HG03060 (cell line): ENCODE measurements around the gene C9orf43.
"Not testable (repeated sequence)": the region's sequence is repeated elsewhere in the genome, so short reads cannot be mapped to it uniquely, and the experiment has no call there.

Experiments
- ATAC-seq: cut with Tn5 transposase; IDR thresholded peaks from one replicate; pipeline ENCODE4 v1.9.1; 2021; ENCODE audit warnings: low read depth, moderate number of reproducible peaks; ENCODE audit not compliant: unreplicated experiment

Gene C9orf43, protein sequence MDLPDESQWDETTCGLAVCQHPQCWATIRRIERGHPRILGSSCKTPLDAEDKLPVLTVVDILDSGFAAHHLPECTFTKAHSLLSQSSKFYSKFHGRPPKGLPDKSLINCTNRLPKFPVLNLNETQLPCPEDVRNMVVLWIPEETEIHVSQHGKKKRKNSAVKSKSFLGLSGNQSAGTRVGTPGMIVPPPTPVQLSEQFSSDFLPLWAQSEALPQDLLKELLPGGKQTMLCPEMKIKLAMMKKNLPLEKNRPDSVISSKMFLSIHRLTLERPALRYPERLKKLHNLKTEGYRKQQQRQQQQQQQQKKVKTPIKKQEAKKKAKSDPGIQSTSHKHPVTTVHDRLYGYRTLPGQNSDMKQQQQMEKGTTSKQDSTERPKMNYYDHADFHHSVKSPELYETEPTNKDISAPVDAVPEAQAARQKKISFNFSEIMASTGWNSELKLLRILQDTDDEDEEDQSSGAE

DNA sequence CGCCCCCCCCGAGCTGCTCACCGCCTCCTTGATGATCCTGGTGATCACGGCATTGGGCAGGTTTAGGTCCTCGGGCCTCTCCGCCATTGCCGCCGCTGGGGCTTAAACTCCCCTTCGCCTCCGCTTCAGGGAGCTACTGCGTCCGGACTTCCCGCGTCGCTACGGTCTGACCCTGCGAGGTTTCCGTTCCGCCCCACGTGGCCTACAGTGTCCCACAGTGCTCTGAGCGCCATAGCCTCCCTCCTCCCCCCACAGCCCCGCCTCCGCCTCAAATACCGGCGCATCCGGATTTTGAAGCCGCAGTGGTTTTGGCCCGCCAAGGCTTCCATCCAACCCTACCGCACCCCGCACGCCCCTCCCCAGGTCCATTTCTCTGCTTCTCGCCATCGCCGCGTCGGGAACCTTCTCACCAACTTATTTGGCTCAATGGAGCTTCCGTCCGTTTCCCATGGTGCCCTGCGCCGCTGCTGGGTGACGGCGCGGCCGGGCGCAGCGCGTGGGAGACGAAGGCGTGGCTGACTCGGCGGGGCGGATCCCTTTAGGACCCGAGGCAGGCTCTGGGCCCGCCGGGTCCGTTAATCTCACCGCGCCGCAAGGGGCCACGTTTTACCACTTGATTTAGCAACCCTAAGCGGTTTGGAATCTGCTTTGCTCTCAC lies at the start of gene C9orf43, which contains the start of gene POLE3:
Gene C9orf43, plus strand, starts transcription at position 541 of the 658 bp plus-strand sequence. CDS start 2,747 bp downstream, outside the sequence.
Gene POLE3, minus strand, starts transcription at position 469 of the 658 bp plus-strand sequence. Its CDS starts 382 bp downstream, at position 87.
- ATAC-seq, result peak; percentile 74

DNA sequence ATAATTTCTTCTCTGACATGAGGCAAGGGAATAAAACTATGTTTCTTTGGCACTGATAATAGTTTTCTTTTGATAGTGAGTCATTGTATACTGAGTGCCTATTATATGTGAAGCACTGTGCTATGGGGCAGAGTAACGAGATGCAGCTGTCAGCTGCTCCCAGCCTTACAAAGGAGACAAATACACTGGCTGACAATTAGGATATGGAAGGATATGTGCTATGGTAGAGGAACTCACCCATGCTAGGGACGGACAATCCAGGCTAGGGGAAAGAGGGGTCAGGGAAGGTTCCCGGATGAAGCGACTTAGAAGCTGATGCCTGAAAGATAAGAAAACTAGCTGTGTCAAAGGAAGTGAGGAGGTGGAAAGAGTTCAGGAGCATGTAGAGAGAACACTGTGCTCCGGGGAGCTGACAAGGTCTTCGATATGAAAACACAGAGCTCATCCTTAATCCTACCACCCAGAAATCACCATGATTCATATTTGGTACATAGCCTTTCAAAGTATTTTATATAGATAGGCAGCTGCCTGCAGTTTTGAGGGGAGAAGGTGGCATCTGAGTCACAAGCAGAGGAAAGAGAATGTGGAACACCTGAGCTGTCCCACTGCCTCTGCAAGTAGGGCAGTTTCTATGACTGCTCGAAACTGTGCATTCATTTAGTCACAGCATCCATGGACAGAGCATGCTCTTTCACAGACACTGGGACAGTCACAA lies 49.1 kb upstream of the C9orf43 start:
- ATAC-seq, result no peak

DNA sequence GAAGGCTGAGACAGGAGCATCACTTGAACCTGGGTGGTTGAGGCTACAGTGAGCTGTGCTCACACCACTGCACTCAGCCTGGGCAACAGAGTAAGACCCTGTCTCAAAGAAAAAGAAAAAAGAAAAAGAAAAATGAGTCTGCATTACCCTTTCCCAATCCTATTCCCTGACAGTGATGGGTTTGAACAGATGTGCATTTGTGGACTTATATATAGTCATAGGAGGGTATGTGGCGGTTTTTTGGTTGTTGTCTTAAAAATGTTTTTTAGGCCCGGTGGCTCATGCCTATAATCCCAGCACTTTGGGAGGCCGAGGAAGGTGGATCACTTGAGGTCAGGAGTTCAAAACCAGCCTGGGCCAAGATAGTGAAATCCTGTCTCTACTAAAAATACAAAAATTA lies 47.2 kb upstream of the C9orf43 start:
- no peak for ATAC-seq

DNA sequence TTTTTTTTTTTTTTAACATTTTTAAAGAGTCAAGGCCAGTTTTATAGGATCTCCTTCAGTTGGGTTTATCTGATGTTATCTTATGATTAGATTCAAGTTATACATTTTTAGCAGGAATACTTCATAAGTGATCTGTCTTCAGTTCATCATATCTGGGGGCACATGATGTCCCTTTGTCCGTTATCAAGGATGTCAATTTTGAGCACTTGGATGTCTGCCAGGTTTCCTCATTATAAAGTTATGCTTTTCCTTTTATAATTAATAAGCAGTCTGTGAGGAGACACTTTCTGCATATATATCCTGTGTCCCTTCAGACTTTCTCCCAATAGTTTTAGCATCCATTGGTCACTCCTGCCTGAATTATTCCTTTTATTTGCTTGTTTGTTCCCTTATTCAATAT lies 45.6 kb upstream of the C9orf43 start:
- ATAC-seq, result no peak

DNA sequence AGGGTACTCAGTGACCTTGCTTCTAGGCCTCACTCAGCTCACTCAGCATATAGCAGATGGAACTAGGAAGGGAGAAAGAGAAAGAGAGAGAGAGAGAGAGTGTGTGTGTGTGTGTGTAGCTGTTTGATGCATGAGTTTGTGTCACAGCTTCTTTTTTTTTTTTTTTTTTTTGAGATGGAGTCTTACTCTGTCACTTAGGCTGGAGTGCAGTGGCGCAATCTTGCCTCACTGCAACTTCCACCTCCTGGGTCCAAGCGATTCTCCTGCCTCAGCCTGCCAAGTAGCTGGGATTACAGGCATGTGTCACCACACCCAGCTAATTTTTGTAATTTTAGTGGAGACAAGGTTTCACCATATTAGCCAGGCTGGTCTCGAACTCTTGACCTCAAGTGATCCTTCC lies 44.9 kb upstream of the C9orf43 start:
- ATAC-seq, result not testable (repeated sequence)

DNA sequence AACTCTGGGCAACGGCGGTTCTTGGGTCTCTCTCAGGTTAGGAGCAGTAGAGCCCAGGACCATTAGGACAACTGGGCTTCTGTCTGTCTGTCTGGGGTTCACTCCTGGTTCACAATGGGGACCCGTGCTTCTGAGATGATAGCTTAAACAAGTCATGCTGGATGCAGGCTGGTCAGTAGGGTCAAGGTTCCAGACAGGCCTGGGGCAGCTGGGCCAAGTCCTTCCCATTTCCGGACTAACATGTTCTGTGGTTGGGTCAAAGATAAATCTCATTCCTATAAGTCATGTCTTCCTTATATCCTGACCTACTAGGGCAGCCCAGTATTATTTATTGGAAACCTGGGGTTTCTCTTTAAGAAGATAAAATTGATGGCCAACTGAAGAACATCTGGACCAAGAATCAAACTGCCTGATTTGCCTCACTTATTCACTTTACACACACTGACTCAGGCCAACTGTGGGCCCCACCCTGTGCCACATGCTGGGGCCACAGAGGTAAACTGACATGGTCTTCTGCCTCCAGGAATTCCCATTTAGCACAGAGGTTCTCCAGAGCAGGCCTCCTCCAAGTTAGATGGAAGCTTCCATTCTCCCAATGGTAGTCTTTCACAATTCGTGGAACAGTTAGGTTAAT lies 42.1 kb upstream of the C9orf43 start:
- ATAC-seq, result no peak

DNA sequence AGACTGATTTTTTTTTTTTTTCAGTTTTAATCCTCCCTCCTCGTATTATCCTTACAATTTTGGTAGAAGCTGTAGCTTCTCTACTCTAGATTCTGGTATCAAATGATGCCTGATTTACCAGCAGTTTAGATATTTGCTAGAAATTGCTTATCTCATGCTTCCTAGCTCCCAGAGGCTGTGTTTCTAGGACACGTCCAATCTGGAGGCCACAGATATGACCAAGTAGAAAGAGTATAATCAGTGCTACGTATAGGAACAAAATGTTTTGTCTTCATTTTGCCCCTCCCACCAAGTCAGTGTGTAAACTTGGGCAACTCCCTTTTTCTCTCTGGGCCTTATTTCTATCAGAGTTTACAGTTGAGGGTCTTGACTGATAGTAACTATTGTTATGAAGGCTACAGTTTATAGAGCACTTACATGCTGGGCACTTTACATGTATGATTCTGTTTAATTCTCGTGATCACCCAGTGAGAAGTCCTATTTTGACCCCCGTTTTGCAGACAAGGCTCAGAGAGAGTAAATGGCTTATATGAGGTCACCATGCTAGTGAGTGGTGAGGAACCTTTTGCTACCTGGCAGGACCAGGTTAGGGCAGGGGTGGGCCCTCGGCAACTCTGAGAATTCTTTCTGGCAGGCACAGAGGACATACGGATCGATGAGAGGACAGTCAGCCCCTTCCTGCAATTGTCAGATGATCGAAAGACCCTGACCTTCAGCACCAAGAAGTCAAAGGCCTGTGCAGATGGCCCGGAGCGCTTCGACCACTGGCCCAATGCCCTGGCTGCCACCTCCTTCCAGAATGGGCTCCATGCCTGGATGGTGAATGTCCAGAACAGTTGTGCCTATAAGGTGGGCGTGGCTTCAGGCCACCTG lies 41.3 kb upstream of the C9orf43 start:
- no peak for ATAC-seq

DNA sequence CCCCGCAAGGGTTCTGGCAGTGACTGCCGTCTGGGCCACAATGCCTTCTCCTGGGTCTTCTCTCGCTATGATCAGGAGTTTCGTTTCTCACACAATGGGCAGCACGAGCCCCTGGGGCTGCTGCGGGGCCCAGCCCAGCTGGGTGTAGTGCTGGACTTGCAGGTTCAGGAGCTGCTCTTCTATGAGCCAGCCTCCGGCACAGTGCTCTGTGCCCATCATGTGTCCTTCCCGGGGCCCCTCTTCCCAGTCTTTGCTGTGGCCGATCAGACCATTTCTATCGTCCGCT lies 40.7 kb upstream of the C9orf43 start:
- ATAC-seq, result no peak

DNA sequence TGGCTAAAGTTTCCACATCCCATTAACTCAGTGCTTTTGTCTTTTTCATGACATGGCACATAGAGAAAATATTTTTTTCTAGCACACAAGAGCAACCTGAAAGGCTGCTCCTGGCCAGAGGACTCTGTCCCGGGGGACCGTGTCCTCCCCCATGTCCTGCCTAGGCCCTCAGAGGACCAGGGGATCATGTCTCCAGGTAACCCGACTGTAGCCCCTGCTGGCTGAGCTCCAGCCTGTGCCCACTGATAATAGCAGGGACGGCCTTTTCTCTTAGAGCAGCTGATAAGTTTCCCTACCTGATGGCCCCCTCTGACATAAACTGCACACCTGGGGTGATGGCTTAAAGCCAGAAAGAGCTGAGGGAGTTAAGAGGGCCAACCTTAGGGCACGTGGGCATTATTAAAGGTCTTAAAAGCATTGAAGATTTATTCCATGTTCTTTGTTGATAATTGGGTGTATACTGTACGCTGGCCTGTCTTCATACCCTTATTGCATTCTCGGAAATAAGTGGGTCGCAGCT lies 39.7 kb upstream of the C9orf43 start:
- no peak for ATAC-seq

DNA sequence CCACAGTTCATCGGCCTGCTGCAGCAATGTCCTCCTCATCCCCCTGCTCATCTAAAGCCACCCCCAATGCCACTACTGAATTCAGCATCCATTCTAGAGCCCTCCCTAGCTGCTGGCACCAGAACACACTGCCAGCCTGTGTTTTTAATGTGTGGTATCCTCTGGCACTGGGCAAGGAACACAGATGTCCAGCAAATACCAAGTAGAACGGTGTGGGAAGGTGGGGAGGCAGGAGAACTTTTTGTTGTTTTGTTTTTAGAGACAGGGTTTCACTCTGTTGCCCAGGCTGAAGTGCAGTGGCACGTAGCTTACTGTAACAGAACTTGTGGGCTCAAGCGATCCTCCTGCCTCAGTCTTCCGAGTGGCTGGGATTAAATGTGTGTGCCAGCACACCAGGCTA lies 38.5 kb upstream of the C9orf43 start:
- no peak for ATAC-seq

DNA sequence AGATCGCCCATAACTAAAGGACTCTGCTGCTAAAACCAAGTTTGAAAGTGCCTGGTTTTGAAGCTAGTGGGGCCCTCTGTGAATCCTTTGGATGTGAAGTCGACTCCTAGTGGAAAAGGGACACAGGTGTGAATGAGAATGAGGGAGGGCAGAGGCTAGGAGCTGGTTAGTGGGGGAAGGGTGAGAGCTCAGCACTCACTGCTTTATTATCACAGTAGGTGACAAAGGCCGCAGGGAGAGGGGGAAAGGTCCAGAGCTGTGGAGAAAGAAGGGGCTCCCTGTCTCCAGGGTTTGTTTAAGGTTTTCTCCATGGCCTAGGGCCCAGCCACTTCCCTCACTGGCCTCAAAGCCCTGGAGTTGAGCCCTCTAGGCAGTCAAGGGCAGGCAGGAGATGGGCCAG lies 37.3 kb upstream of the C9orf43 start:
- no peak for ATAC-seq

DNA sequence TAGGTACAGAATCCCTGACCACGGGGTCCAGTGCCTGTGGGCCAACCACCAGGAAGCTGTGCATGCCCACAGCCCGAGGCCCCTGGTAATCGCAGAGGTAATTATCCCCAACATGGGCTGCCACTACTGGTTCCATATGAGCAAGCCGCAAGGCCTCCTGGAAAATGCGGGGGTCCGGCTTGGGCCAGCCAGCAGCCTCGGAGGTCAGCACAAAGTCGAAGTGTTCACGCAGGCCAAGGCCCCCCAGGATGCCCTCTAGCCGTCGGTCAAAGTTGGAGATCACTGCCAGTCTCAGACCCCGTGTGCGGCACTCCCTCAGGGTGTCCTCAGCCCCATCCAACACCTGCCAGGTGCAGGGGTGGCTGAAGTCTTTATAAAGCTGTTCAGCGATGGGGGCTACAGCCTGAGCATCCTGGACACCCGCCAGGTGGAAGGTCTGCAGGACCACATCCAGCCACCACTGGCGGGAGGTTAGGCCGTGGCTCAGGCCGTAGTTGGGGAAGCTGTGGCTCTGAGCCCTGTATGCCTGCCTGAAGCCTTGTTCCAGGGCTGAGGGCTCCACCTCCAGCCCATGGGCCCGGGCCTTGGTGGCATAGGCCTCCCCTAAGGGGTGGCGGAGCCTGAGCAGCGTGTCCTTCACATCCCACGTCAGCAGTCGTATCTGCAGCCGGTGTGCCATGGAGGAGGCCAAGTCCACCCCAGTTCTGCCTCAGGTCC lies 36.7 kb upstream of the C9orf43 start:
- ATAC-seq, result no peak

DNA sequence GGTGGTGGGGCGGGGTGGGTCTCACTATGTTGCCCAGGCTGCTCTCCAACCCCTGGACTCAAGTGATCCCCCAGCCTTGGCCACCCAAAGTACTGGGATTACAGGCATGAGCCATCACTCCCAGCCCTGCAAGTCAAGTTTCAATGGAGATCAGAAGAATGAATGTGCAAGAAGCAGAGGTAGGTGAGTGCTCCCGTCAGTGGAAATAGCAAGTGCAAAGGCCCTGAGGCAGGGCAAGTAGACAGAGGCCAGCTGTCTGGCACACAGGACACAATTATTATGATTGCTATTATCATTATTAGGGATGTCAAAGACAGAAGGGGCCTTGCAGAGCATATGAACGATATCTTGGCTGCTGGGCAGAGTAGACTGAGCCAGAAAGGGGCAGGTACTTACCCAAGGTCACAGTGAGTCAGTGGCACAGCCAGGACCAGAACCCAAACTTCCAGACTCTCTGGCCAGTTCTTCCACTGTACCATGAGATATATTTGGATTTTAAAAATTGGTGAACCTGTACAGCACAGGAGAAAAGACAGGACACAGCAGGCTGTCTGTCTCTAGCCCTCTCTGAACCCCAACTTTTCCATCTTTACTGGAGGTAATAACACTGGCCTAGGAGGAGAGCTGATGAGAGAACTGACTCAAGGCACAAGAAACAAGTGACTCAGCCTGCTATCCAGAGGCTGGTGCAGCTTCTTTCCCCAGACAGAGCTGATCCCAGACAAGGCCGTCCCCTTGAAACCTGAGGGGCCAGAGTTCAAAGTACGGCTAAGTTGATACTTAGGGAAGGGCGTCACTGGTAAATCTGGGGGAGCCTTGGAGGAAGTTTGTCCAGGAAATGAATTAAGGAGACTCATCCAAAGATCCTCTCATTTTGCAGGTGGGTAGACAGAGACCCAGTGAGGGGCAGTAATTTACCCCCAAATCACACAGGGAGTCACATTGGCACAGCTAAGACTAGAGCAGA lies 35.2 kb upstream of the C9orf43 start:
- no peak for ATAC-seq

DNA sequence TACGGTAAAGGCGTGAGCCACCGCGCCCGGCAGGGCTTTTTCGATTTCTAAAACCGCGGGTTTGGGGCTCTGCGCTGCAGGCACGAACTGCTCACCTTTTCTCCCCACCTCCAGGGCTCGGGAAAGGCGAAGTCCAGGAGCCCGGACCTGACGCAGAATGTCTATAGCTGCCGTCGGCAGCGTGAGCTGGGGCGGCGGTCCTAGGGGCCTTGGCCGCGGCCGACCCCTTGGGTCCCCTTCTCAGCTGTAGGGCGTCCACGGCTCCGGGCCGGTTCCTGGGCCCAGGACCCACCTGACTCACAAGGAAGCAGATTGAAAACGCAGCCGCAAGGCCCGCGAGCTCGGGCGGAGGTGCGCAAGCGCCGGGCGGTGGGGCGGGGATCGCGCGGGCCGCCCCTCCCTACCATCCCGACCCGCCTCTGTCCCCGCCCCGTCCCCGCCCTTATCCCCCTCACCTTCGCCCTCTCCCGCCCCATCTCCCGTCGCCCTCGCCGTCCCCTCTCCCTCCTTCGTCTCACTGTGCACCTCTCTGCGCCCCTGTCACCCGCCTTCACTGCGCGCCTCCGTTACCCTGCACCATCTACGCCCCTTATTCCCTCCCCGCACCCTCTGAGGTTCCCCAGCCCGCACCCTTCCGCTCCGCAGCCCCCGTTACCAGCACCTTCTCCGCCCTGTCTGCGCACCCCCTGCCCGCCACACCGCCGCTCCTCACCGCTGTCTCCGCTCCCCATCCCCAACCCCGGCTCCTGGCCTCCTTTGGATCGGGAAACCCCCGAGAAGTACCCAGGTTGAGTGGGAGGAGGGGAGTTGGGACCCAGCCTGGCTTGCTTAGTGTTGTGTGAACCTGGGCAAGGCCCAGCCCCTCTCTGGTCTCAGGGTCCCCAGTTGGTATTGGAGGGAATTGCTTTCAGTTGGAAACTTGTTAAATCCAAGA lies 33.6 kb upstream of the C9orf43 start, which contains the start of gene HDHD3:
Gene HDHD3, minus strand, starts transcription at position 353 of the 934 bp plus-strand sequence. CDS start 2,632 bp downstream, outside the sequence.
- no peak for ATAC-seq

DNA sequence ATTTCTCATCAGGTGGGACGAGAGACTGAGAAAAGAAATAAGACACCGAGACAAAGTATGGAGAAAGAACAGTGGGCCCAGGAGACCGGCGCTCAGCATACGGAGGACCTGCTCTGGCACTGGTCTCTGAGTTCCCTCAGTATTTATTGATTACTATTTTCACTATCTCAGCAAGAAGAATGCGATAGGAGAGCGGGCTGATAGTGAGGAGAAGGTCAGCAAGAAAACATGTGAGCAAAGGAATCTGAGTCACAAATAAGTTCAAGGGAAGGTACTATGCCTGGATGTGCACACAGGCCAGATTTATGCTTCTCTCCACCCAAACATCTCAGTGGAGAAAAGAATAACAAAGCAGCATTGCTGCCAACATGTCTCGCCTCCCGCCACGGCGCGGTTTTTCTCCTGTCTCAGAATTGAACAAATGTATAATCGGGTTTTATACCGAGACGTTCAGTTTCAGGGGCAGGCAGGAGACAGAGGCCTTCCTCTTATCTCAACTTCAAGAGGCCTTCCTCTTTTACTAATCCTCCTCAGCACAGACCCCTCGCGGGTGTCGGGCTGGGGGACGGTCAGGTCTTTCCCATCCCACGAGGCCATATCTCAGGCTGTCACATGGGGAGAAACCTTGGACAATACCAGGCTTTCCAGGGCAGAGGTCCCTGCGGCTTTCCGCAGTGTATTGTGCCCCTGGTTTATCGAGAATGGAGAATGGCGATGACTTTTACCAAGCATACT lies 31.3 kb upstream of the C9orf43 start:
- not testable (repeated sequence) for ATAC-seq

DNA sequence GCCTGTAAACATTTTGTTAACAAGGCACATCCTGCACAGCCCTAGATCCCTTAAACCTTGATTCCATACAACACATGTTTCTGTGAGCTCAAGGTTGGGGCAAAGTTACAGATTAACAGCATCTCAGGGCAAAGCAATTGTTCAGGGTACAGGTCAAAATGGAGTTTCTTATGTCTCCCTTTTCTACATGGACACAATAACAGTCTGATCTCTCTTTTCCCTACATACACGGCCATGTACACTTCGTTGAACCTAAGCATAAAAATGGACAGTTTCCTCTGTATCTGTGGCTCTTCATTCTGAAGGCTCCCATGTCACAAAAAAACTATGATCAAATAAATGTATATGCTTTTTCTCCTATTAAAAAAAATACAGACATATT lies 30.7 kb upstream of the C9orf43 start:
- not testable (repeated sequence) for ATAC-seq
